Activated CD8-positive, alpha-beta T cell treated with anti-CD3 and anti-CD28 coated beads for 36 hours (primary cell): Measurements from ENCODE around the gene SFRP2. TPM values are rescaled to one million over a fixed set of nuclear protein-coding genes. Genes with fewer than 3 reads are reported as not detected.
A peak's percentile ranks its signal among the peaks of the same experiment; 100 is the strongest.

Source experiments
- ATAC-seq: fragments of 200-7000 bp; cut with Tn5 transposase; one replicate; pipeline ENCODE4 v1.10.0; 2021; ENCODE audit warnings: mild to moderate bottlenecking, moderate library complexity
- CTCF ChIA-PET: fragments of 350-600 bp; sonication (Branson Sonifier 250); formaldehyde crosslinking; loops from one replicate; lab custom pipeline; 2021; ENCODE audit warnings: antibody characterized with exemption; lab: Charles Lee
- POLR2A ChIA-PET: fragments of 350-600 bp; sonication (Branson Sonifier 250); formaldehyde crosslinking; loops from one replicate; lab custom pipeline; 2021; ENCODE audit warnings: antibody characterized with exemption; lab: Charles Lee
- DNase-seq: peaks from one replicate; pipeline ENCODE4 v3.0.0-alpha.2; 2020
- H3K27ac Mint-ChIP-seq: one replicate; pipeline ENCODE4 v1.8.0; 2021; ENCODE audit warnings: mild to moderate bottlenecking, mixed read lengths
- H3K27me3 Mint-ChIP-seq: one replicate; pipeline ENCODE4 v1.8.0; 2021; ENCODE audit warnings: mixed read lengths
- H3K36me3 Mint-ChIP-seq: one replicate; pipeline ENCODE4 v1.8.0; 2021; ENCODE audit warnings: low read depth, mixed read lengths
- H3K4me1 Mint-ChIP-seq: one replicate; pipeline ENCODE4 v1.8.0; 2021; ENCODE audit warnings: low read depth, mixed read lengths
- H3K4me3 Mint-ChIP-seq: one replicate; pipeline ENCODE4 v1.8.0; 2021; ENCODE audit warnings: mild to moderate bottlenecking, moderate library complexity, mixed read lengths
- H3K9me3 Mint-ChIP-seq: one replicate; pipeline ENCODE4 v1.8.0; 2021; ENCODE audit warnings: mixed read lengths
- CTCF ChIP-seq: fragments of 200-600 bp; IDR thresholded peaks from one replicate; pipeline ENCODE4 v1.8.0; 2022; ENCODE audit warnings: antibody characterized with exemption, mild to moderate bottlenecking
- intact Hi-C: fragments of 100-400 bp; cut with micrococcal nuclease; formaldehyde crosslinking; loops from one replicate; pipeline ENCODE4 v1.10.0; 2022
- total RNA-seq, 2 experiments: library from RNA; stranded (reverse); gene quantifications; one replicate each; pipeline ENCODE4 v1.2.3, GENCODE V29; 2021

SFRP2 gene
- total RNA-seq, 2 experiments from 2014 or later: not detected

DNA sequence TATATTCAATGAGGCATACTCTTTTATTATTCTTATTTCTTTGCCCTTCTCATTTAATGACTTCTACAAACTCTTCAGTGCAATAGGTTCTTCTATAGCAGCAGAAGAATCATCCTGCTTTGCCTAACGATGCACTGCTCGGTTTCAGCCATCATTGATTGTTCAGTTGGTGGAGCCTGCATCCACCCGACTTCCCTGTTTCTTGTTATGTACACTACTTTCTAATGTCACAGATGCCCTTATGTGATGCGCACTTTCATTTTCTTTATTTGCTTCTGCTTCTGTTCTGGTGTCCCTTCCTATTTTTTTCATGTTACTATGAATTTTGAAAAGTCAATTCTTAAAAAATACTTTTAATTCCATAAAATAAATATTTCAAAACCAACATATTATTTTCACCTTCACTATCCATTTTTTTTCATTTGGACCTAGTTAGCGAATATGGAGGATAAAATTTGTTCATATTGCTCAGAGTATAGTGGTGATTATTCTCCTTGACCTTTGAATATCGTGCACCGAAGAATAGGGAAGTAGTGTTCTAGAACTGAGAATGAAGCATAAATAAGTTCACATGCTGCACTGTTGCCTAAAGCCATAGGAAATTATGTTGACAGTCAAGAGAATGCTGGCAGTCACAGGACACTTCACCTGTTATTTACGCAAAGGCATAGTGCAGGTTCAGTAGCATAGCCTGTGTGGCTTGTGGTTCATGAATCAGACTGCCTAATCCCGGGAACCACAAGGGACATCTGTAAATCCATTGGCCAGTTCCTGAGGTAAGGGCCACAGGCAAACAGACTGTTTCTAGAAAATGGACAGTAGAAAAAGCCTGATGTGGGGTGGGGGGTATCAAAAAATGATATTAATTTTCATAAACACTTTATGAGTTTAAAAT lies 21.3 kb upstream of the SFRP2 start:
- intact Hi-C loops: loop anchor here (10.0 kb wide), 1 partner anchor 105 kb away; no protein-coding TSS in a partner anchor
- peaks cover 28% of the 10 kb centered on the region for H3K4me1 Mint-ChIP-seq
- ChIA-PET POLR2A (no interaction called here), CTCF (no interaction called here)
- no peaks in the 10 kb centered on the region for H3K36me3 Mint-ChIP-seq
- ATAC-seq: no peak
- no peak for DNase-seq
- peaks cover 4% of the 10 kb centered on the region for H3K27me3 Mint-ChIP-seq
- H3K27ac Mint-ChIP-seq: no peak overlapping the region
- H3K9me3 Mint-ChIP-seq: no peaks in the 10 kb centered on the region
- no peak for TF ChIP-seq CTCF
- no peak overlapping the region for H3K4me3 Mint-ChIP-seq

GRCh38 chr4:153809307-153809706 lies 20.4 kb upstream of the SFRP2 start:
- POLR2A ChIA-PET: no interaction called here
- peak overlapping the region; percentile 50 for H3K27ac Mint-ChIP-seq

DNA sequence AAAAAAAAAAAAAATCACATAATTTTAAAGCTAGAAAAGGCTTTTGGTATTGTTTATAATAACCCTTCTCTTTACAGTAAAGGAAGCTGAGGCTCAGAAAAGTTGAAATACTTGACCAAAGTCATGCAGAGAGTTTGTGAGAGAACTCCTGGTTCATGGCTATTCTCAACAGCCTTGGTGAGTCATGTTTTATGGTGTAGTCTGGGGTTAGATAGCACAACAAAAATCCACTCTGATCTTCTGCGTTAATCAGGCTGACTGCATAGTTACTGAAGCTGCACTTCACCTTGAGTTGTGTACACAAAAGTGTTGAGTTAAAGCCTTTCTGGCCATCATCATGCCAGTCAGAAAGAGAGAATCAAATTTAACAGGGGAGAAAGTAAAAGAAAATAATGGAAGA lies 19.3 kb upstream of the SFRP2 start:
- no peak for TF ChIP-seq CTCF
- CTCF ChIA-PET: interaction anchor here (1.4 kb wide), 1 partner anchor 11 kb away, joined by 3 read pairs; no protein-coding TSS in a partner anchor
- Mint-ChIP-seq H3K27ac (no peak overlapping the region), H3K4me1 (peaks cover 28% of the 10 kb centered on the region), H3K9me3 (no peaks in the 10 kb centered on the region), H3K4me3 (no peak overlapping the region), H3K27me3 (peaks cover 2% of the 10 kb centered on the region), H3K36me3 (no peaks in the 10 kb centered on the region)
- no peak for DNase-seq
- no peak for ATAC-seq
- POLR2A ChIA-PET: no interaction called here
- intact Hi-C loops: loop anchor here (10.0 kb wide), 1 partner anchor 107 kb away; no protein-coding TSS in a partner anchor

More at GRCh38 chr4:153809307-153809706, 20.4 kb upstream of the SFRP2 start:
- peak; percentile 88 for ATAC-seq
- no peaks in the 10 kb centered on the region for H3K36me3 Mint-ChIP-seq
- H3K27me3 Mint-ChIP-seq: peaks cover 4% of the 10 kb centered on the region
- peaks cover 28% of the 10 kb centered on the region for H3K4me1 Mint-ChIP-seq
- CTCF ChIA-PET: interaction anchor here (0.9 kb wide), 1 partner anchor 16 kb away, joined by 3 read pairs; no protein-coding TSS in a partner anchor
- H3K4me3 Mint-ChIP-seq: no peak overlapping the region
- no peaks in the 10 kb centered on the region for H3K9me3 Mint-ChIP-seq
- intact Hi-C loops: loop anchor here (10.0 kb wide), 1 partner anchor 105 kb away; no protein-coding TSS in a partner anchor
- no peak for TF ChIP-seq CTCF
- peak; percentile 63 for DNase-seq

DNA sequence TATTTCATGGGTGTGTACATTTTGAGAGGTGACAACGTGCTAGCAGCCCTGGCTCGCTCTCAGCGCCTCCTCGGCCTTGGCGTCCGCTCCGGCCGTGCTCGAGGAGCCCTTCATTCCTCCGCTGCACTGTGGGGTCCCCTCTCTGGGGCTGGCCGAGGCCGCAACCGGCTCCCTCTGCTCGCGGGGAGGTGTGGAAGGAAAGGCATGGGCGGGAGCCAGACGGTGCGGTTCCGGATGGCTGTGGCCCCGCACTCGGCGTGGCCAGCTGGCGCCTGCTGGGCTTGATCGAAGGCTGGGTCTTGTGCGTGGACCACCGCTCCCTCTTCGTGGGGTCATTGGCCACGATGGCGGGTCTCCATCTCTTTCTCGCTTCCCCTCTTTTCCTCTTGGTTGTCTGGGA lies 17.2 kb upstream of the SFRP2 start:
- peaks cover 26% of the 10 kb centered on the region for H3K4me1 Mint-ChIP-seq
- ATAC-seq (no peak), DNase-seq (no peak)
- H3K27ac Mint-ChIP-seq: no peak overlapping the region
- H3K9me3 Mint-ChIP-seq: no peaks in the 10 kb centered on the region
- ChIA-PET CTCF (interaction anchor here (1.2 kb wide), 1 partner anchor 12 kb away, joined by 3 read pairs; no protein-coding TSS in a partner anchor), POLR2A (no interaction called here)
- no peak for TF ChIP-seq CTCF
- no peaks in the 10 kb centered on the region for H3K27me3 Mint-ChIP-seq
- H3K36me3 Mint-ChIP-seq: no peaks in the 10 kb centered on the region
- H3K4me3 Mint-ChIP-seq: no peak overlapping the region
- intact Hi-C loops: loop anchor here (2.0 to 10.0 kb wide), 2 partner anchors 13 to 109 kb away; no protein-coding TSS in a partner anchor

DNA sequence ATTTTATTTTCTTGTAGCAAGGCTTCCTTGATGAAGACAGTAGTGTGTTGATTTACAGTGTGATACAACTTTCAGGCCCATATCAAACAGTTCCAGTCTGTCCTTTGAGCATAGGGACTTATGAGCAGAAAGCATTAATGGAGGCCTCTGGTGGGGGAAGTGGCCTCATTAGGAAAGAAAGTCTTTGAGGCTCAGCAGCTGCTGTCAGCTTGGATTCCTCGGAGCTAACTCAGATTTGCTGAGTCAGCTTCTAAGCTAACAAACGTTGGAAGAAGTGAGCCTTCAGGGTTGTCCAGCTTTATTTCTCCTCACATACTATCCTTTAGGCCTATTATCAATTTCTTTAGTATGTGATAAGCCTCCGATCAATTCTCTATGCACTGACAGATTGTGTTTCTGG lies 15.8 kb upstream of the SFRP2 start:
- CTCF ChIA-PET: interaction anchor here (1.2 kb wide), 1 partner anchor 14 kb away, joined by 3 read pairs; no protein-coding TSS in a partner anchor
- Mint-ChIP-seq H3K36me3 (no peaks in the 10 kb centered on the region), H3K9me3 (no peaks in the 10 kb centered on the region), H3K27ac (no peak overlapping the region), H3K27me3 (no peaks in the 10 kb centered on the region), H3K4me3 (no peak overlapping the region), H3K4me1 (peaks cover 18% of the 10 kb centered on the region)
- TF ChIP-seq CTCF: no peak
- ATAC-seq: no peak
- no peak for DNase-seq
- intact Hi-C loops: loop anchor here (10.0 kb wide), 1 partner anchor 110 kb away; no protein-coding TSS in a partner anchor
- POLR2A ChIA-PET: no interaction called here
